Left ventricle myocardium superior (tissue), 1 donor: ENCODE results near the gene SERP2. TPM values are rescaled to one million over a fixed set of nuclear protein-coding genes. Genes with fewer than 3 reads are reported as not detected.

Experiments used
- ATAC-seq: fragments of 200-7000 bp; cut with Tn5 transposase; one replicate; pipeline ENCODE4 v1.9.1; 2020; ENCODE audit warnings: mild to moderate bottlenecking, moderate library complexity
- DNase-seq: peaks from one replicate; pipeline ENCODE4 v3.0.0-alpha.2; 2020
- intact Hi-C: fragments of 100-400 bp; cut with micrococcal nuclease; formaldehyde crosslinking; loops from one replicate; pipeline ENCODE4 v1.11.0; 2022
- total RNA-seq: library from RNA; stranded (reverse); fragmentation: NEBNext Ultra II Directional; extraction: Animal tissue kit (Norgen Biotek cat#: 25700); gene quantifications from one replicate; pipeline ENCODE4 v1.2.1, GENCODE V29; 2021
- donor health status: DM: no; HTN: yes; CAD: no; lungs with severe emphysema.

SERP2 gene
- total RNA-seq, 1 donor from 2014 or later = 12.4 TPM

DNA sequence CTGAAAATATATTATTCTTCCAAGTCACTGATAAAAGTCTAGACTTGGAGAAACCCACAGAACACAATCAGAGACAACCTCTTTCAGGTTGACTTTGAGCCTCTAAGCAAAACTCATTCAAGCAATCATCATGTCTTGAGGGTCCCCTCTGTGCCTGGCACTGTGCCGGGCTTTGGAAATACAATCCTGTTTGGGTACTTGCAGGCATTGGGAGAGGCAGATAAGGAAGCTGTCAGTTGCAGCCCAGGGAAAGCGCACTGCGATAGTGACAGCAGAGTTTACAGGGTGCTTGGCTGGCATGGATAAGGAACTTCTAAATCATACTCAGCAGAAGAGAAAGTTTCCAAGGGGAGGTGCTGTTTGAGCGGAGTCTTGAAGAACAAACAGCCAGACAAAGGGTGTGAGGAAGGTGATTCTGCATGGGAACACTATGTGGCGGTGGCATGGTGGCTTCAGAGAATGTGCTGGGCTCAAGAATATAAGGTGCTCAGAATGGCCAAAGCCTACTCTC, 9.1 kb downstream of the SERP2 start:
- DNase-seq = peak; percentile 52
- intact Hi-C loops = no loop called here
- peak; percentile 70 for ATAC-seq

DNA sequence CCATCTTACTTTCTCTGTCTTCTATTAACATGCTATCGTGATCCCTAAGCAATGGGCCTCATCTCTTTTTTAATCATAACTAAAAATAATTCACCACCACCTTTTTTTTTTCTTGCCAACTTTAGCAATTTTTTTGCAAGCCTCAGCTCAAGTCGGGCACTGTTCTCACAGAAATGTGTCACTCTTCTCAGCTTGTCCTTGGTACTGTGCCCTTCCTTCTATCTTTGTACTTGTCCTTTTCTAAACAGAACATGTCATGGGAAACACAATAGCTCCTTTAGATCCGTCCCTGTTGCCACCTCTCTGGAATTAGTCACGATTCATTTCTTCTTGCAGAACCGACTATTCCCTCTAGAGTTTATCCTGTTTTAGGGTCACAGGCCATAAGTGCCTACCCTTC, 10.3 kb downstream of the SERP2 start:
- intact Hi-C loops = no loop called here
- peak; percentile 81 for ATAC-seq

DNA sequence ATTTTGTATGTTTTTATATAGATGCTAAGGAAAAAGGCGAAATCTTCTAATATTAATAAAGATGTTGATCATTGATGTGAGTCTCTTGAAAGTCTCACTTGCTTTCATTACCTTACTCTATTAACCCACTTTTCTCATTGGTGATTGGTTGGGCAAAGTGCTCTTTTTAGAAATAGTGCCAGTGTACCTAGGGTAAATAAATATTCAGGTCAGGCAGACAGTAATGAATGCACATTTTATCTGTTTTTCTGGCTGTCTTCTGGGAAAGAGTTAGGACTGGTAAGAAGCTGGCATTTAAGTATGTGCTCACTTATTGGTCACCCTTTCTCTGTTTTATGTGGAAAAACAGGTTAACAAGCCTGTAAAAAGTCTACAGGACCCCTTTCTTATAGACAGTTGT, 11.2 kb downstream of the SERP2 start:
- intact Hi-C loops = no loop called here
- ATAC-seq = no peak
- no peak for DNase-seq

More for the DNA sequence above, 10.3 kb downstream of the SERP2 start:
- DNase-seq = no peak

DNA sequence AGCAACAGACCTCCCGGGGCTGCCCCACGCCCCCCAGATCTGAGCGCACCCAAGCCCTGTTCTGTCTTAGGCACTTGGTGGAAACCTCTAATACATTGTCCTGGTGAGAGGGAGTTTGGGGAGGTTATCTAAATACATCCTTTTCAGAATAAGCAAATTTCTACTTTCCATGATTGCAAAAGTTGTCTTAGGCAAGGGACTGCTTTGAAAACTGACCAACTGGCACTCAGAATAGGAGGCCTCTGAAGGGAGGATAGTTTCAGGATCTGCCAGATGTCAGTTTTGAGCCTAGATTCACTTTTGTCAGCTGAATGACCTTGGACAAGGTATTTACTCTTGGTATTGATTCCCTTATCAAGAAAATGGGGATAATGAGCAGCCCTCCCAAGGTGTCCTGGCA, 11.8 kb downstream of the SERP2 start:
- DNase-seq = no peak
- intact Hi-C loops = no loop called here
- no peak for ATAC-seq

DNA sequence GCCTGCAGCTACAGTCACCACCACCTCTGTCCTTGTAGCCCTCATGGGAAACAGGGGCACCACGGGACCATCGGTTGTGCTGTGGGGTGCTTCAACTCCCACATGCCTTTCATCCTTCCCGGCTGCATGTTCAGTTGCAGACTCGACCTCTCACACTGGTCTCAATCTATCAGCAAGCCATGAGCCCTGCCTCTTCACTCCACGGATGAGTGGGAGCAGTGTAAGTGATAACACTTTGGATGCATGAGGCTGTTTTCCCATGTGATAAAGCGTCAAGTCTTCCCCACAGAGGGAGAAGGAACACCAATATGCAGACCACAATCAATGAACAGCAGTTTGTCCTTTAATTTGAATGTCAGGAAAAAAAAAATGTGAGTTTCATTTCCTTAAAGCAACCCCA, 12.2 kb downstream of the SERP2 start:
- intact Hi-C loops = no loop called here
- ATAC-seq (no peak), DNase-seq (no peak)

DNA sequence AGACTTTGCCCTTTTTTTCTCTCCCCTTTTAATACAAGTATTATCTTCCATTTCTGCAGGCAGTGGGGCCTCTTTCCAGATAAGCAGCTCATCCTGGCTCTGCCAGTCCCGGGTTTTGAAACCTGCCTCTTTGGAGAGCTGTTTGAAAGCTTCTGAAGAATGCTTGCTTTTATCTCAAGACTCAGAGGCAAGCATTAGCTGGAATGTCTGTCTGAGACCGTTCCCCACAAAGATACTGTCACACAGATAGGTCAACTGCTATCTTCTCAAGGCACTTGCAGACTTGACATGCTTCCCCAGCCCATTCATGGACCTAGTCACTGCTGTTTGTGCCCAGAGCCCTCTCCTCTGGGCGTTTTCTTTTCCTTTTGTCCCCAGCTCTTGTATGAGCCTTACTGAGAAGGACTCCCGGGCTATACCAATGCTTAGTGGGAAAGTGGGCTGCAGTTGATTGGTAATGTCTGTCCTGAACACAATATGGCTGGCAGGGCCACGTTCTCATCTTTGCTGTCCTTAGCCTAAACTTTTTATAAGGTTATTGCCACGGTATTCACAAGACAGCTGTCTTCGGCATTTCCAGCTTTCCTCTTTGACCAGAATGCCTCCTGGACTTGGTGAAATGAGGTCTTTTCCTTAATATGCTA, 13.4 kb downstream of the SERP2 start:
- no peak for DNase-seq
- ATAC-seq = no peak
- intact Hi-C loops = no loop called here

DNA sequence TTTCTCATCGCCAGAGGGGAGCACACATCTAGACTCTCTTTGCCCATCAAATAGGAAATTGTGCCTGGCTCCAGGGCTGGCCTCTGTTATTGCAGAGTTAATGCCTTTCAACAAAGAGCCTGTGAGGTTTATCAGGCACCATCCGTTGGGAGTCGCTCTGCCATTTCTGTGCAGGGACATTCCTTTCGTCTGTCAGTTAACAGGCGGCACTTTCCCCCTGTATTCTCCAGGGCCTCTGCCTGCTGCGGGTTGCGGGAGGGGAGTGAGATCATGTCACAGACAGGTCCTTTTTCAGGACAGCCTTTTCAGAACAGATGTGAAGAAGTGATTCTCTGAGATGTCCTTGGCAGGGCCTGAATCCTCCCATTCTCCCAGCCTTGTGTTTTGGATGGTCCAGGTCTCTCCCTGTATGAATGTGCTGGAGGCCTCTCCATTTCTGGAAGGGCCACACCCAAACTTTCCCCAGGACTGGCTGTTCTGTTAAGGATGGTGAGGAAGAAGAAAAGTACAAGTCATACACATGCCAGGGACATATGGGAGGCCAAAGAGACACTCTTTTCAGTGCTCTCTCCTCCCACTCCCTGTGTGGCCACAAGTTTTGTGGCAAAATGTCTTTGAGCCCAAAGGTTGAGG, 14.9 kb downstream of the SERP2 start:
- DNase-seq (peak; percentile 57), ATAC-seq (peak; percentile 79)
- intact Hi-C loops = no loop called here

DNA sequence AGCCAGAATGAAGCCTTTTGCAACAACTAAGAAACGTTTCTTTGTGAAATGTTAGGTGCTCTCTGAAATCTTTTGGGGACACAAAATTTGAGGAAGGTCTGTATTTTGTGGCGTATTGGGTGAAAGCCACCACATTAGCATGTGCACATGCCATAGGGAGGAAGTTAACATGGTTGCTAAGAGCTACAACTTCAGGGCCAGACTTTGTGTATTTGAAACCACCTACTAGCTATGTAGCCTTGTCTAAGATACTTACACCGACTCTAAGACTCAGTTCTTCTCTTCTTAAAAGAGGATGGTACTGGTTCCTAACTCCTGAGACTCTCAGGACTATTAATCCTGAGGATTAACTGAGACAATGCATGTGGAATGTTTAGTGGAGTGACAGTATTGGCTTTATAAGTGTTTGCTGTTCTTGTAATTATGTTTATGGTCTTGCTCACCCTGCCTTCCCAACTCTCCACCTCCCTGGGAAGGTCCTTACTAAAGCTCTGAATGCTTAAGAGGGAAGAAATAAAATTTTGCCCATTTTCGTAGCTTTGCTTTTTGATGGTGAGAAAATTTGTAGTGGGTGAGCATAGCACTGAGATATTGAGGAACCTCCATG, 15.5 kb downstream of the SERP2 start:
- intact Hi-C loops = no loop called here
- no peak for DNase-seq
- no peak for ATAC-seq

DNA sequence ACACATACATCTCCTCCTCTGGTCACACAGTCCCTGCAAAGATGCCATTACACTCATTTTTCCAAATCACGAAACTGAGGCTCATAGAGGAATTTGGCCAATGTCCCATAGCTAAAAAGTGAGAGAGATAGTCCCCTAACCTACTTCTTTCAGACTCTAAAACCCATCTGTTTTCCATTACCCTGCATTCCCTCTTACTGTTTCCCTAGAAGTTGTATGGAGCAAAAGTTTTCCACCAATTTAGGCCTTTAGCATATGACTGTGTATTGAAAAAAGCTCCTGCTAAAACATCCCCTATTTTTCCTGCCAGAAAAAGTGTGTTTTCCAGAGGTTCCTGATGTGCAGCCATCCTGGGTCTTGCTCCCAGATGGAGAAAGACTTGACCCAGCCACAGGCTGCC, 16.3 kb downstream of the SERP2 start:
- ATAC-seq (no peak), DNase-seq (no peak)
- intact Hi-C loops = no loop called here

DNA sequence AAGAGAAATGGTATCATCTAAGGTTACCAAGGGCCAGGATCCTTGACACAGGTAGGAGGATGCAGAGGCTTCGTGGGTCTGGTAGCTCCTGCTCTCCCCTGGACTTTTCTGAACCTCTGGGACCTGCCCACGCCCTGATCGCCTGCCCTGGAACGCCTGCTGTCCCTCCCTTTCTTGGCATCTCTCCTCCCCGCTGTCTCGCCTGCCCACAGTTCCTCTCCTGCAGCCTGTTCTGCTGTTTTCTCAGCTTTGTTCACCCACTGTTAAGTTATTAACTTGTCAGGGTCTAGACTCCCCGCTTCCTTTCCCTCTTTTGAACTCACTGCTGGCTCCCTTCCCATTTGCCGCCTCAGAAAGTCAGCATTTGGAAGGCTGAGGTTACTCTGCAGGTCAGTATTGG, 19.8 kb downstream of the SERP2 start:
- intact Hi-C loops = no loop called here
- no peak for DNase-seq
- no peak for ATAC-seq

DNA sequence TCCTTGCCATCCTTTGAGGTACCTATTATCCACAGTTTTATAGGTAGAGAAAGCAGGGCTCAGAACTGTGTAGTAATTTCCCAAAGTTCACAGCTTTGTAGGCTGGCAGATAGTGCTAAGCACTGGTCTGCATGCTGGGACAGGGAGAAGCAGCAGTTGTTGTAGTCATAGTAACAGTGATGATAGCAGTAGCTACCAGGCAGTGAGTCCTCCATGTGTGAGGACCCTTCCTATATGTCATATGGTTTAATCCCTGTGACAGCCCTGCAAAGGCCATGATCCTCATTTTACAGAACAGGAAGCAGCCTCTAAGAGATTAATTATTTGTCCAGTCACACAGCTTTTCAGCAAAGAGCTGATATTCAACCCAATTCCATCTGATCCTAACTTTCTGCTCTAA, 21.0 kb downstream of the SERP2 start:
- ATAC-seq = no peak
- DNase-seq = no peak
- intact Hi-C loops = no loop called here

DNA sequence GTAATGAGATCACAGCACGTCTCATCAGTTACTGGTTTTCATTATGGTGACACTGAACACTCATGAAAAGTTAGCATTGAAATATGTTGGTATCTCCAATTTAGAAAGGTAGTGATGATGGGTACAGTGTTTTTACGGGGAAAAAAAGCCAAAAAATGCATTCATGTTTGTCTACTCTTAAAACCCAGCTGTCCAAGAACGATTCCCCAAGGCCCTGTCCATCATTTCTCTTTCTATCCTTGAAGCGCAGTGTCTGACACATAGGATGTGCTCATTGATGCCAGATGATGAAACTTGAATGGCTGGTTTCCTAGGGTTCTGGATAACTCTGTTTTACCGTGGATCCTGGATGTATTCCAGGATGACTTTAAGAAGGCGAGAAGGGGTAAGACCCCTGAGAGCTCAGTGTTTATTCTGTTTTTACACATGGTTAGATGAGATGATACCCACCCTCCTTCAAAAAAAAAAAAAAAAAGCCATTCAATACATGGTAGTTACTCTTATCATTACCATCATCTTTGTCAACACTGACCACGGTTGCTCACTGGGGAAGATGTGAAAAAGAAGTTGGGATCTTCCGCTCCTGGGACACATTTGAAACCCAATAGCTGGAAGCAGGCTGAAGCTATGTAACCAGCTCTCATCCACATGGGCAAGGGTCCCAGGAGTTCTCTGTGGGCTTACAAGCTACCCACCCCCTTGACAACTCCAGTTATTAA, 22.5 kb downstream of the SERP2 start:
- DNase-seq (no peak), ATAC-seq (no peak)
- intact Hi-C loops = no loop called here

DNA sequence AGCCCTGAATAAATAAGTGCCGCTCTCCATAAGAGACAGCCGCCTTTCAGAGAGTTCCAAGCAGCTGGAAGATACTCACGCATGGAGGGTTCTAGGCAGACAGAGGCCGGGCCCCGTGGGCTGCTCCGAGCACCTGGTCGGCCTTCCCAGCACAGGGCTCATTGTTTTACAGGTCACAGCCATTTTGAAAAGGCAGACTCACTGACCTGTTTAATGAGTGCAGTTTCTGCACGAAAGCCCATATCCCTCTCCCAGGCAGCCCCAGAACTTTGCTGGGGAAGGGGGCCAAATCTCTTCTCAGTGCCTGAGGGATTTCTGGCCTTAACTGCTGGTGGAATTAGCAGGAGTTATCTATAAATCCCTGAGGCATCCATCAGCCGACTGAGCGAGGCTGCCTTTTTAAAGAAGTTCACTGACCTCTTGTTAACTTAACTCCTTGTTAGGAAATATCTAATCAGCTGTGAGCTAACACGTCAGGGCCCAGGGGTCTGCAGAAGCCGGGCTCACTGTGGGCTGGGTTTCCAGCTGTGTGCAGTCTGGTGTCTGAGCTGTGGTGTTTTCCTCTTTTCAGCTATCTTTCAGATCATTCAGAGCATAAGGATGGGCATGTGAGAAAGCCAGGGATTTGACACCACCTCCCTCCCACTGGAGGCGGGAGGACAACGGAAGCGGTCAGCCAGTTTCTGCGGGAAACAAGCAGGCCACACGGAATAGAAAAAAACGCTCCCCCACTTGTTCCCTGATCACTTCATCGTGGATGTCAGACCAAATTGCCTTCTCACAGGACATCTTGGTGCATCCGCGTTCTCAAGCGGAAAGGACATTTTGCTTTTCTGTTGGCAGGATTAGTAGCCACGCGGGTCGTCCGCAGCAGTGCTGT, 23.3 kb downstream of the SERP2 start:
- DNase-seq = peak; percentile 59
- ATAC-seq = peak; percentile 85
- intact Hi-C loops = no loop called here

DNA sequence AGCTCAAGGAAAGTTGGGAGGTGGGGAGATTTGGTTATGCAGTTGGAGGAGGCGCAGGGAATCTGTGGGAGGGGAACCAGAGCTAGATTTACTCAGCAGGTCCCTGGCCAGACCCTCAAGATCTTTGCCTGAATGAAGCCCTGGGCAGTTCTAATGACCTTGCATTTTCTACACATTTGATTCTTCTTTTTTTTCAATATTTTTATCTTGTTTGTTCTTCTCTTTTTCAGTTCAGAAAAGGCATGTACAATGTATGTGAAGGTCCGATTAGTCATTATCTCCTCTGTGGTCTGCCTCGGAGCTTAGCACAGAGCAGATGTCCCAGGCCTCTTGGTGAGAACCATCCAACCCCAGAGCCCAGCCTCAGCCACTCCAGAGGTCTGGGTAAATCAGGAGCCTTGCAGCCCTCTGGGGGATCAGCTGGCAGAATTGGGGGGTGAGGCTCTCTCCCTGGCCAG, 24.2 kb downstream of the SERP2 start:
- no peak for DNase-seq
- intact Hi-C loops = no loop called here
- ATAC-seq = no peak

DNA sequence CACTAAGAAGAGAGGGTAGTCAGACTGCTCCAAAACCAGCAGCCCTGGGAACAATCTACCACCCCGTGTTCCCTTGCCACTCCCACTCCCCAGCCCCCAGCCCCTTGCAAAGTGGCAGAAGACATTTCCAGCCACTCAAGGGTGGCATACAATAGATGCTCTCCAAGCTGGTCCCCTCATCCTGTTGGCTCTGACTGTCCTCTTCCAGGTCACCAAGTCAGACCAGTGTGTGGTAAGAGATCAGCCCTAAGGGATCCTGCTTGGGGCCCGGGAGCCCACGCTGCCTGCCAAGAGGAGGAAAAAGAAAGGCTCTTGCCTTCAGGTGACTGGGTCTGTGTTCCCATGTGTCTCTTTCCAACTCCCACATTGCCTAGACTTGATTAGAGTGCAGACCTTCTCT, 25.0 kb downstream of the SERP2 start:
- intact Hi-C loops = no loop called here
- DNase-seq = no peak
- no peak for ATAC-seq

DNA sequence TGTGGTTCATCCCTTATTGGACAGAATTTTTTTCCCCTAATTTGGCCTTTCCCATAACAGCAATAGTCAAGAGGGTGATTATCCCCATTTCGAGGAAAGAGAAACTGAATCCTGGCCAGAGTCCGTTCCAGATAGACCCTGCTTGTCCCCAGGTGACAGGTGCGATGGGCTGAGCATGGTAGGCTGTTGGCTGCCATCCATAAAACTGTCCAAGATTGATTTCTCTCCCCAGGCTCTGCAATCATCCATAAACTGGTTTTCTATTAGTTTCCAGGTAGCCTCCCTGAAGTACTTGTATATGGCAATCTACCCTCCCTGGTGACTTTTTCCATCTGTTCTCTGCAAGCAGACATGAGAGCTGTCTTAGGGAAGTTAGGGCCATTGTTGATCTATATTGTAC, 25.4 kb downstream of the SERP2 start:
- intact Hi-C loops = no loop called here
- no peak for ATAC-seq
- DNase-seq = no peak

DNA sequence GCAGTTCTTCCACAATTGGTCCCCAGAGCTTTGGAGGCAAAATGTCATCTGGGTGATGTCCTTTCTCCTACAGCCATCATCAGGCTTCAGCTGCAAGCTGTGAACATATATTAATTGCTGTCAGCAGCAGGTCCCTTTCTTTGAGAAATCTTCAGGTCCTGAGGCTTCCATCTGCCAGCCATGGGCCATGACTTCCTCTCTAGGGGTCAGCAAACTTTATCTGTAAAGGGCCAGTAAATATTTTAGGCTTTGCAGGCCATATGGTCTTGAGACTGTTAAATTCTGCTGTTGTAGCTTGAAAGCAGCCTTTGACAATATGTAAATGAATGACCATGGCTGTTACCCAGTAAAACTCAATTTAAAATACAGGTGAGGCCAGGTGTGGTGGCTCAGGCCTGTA, 27.1 kb downstream of the SERP2 start:
- ATAC-seq (no peak), DNase-seq (no peak)
- intact Hi-C loops = no loop called here

DNA sequence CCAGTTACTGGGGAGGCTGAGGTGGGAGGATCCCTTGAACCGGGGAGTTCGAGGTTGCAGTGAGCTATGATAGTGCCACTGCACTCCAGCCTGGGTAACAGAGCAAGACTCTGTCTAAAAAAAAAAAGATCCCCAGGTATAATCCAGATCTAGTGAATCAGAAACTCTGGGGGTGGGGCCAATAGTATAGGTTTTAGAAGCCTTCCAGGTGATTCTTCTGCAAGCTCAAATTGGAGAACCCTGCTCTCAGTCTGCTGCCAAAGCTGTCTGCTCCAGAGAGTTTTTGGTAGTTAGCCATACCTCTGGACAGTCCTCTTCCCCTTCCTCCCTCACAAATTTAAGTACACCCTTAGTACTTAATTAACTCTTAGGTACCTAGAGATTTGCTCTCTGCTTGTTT, 28.0 kb downstream of the SERP2 start:
- intact Hi-C loops = no loop called here
- DNase-seq (no peak), ATAC-seq (no peak)

DNA sequence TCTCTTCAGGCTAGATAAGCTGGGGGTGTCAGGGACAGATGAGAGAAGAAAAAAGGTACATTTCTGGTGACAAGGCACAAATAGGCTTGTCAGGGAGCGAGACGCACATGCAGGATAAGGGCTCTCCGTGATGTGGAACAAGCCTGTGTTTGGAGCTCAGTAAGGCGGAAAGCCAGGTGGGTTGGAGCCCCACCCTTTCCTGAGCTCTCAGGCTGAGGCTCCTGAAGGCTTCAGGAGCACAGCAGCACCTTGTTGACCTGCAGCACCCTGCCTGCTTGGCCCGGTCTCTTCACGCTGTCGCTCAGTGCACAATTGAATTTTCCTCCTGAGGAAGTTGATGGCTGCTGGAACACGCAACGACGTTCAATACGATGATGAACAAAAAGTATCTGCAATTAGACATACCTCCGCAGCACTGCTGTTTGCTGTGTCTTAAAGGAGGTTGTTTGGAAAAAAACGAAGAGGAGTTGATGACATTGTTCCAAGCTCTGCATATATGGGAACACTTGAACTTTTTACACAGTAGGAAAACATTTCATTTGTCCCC, 29.3 kb downstream of the SERP2 start:
- DNase-seq = no peak
- intact Hi-C loops = no loop called here
- no peak for ATAC-seq
